SK-N-MC (cell line): ENCODE data around the gene MSH5.

Source experiments
- DNase-seq: peaks from one replicate; pipeline ENCODE4 v3.0.0-alpha.2; 2011; ENCODE audit warnings: low read depth, low spot score
- H3K27ac ChIP-seq: fragments of 200-600 bp; sonication (generic); 2 replicates; pipeline ENCODE4 v1.5.1; 2016; ENCODE audit warnings: mixed run types
- H3K36me3 ChIP-seq: fragments of 200-600 bp; sonication (generic); 2 replicates; pipeline ENCODE4 v1.6.1; 2017; ENCODE audit warnings: antibody characterized with exemption, low read length, mixed read lengths; ENCODE audit not compliant: insufficient read depth
- H3K4me3 ChIP-seq: fragments of 200-600 bp; sonication (generic); 2 replicates; pipeline ENCODE4 v1.5.1; 2016
- H3K9ac ChIP-seq: fragments of 200-600 bp; sonication (generic); 2 replicates; pipeline ENCODE4 v1.8.0; 2017; ENCODE audit warnings: mixed run types, mixed read lengths; ENCODE audit not compliant: insufficient read length
- H3K9me3 ChIP-seq: fragments of 200-600 bp; sonication (generic); 2 replicates; pipeline ENCODE4 v1.6.1; 2017; ENCODE audit warnings: low read depth, mild to moderate bottlenecking, antibody characterized with exemption, low read length, moderate library complexity, mixed read lengths
- EZH2 ChIP-seq: fragments of 200-600 bp; sonication (generic); IDR thresholded peaks from one replicate; pipeline ENCODE4 v1.6.1; 2017; ENCODE audit warnings: antibody characterized with exemption
- FOXP2 ChIP-seq: optimal IDR thresholded peaks from 2 replicates; pipeline ENCODE3; 2011; ENCODE audit warnings: mild to moderate bottlenecking, moderate library complexity; ENCODE audit not compliant: insufficient read depth; ENCODE audit errors: extremely low read length, control extremely low read depth
- POLR2AphosphoS5 ChIP-seq: IDR thresholded peaks from 2 replicates; pipeline ENCODE4 v1.6.1; 2012; ENCODE audit warnings: mild to moderate bottlenecking, low read depth, low read length, borderline replicate concordance

MSH5 gene

GRCh38 chr6:31737991-31738979 lies 1.5 kb upstream of the MSH5 start:
- peaks cover 38% of the 10 kb centered on the region for H3K36me3 ChIP-seq
- peak overlapping the region; percentile 98 for H3K27ac ChIP-seq
- peak overlapping the region; percentile 74 for H3K9ac ChIP-seq
- DNase-seq: no peak
- peak overlapping the region; percentile 72 for H3K4me3 ChIP-seq
- TF ChIP-seq POLR2AphosphoS5 (peak; percentile 72), FOXP2 (no peak), EZH2 (no peak)
- H3K9me3 ChIP-seq: no peaks in the 10 kb centered on the region

DNA sequence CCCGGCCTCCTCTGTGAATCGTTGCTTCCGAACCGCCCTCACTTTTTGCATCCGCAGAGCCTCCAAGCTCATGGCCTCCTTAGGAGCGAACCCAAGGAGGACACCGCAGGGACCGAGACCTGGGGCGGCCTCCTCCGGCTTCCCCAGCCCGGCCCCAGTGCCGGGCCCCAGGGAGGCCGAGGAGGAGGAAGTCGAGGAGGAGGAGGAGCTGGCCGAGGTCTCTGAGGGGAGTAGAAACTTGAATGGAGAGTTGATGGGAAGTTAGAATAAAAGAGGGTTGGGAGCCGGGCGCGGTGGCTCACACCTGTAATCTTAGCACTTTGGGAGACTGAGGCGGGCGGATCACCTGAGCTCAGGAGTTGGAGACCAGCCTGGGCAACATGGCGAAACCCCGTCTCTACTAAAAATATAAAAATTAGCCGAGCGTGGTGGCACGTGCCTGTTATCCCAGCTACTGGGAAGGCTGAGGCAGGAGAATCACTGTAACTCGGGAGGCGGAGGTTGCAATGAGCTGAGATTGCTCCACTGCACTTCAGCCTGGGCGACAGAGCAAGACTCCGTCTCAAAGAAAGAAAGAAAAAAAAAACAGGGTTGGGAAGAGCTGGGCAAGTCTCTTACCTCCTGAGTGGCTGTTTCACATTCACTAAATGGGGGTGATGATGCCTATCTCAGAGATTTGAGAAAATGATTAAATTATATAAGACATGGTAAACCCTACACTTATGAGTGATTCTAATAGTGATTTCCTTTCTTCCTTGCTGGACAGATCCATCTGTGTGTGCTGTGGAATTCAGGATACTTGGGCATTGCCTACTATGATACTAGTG lies 805 bp downstream of the MSH5 start:
- Histone ChIP-seq H3K9ac (peak overlapping the region; percentile 96), H3K27ac (peak overlapping the region; percentile 75), H3K36me3 (peaks cover 40% of the 10 kb centered on the region), H3K9me3 (no peaks in the 10 kb centered on the region), H3K4me3 (peak overlapping the region; percentile 90)
- TF ChIP-seq FOXP2 (no peak), POLR2AphosphoS5 (no peak), EZH2 (no peak)
- DNase-seq: no peak

GRCh38 chr6:31741815-31742214 lies 2.0 kb downstream of the MSH5 start:
- no peaks in the 10 kb centered on the region for H3K9me3 ChIP-seq
- no peak overlapping the region for H3K4me3 ChIP-seq
- DNase-seq: no peak
- no peak overlapping the region for H3K9ac ChIP-seq
- H3K27ac ChIP-seq: no peak overlapping the region
- TF ChIP-seq EZH2 (no peak), POLR2AphosphoS5 (no peak), FOXP2 (no peak)
- H3K36me3 ChIP-seq: peaks cover 43% of the 10 kb centered on the region

- Histone ChIP-seq H3K9ac (no peak overlapping the region), H3K9me3 (no peaks in the 10 kb centered on the region), H3K27ac (no peak overlapping the region), H3K36me3 (peaks cover 52% of the 10 kb centered on the region), H3K4me3 (no peak overlapping the region)
- DNase-seq: no peak
- TF ChIP-seq POLR2AphosphoS5 (no peak), FOXP2 (no peak), EZH2 (no peak)
These were observed 3.1 kb downstream of the MSH5 start for GRCh38 chr6:31742894-31743293.

DNA sequence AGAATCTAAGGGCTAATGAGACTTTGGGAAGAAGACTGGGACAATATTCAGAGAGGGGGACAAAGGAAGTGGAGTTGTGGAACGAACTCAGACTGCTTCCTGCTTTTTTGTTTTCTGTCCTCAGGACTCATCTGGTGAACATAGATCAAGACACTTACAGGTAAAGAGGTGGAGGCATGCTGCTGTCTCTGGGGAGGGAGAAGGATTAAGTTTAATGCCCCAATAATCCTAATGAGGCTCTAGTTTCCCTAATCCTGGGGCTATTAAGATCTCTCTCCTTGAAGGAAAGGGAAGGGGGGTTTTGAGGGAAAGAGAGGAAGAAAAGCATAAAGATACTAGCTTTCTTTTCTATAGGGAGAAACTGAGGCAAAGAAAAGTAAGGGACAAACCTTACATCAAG lies 4.6 kb downstream of the MSH5 start:
- Histone ChIP-seq H3K9me3 (no peaks in the 10 kb centered on the region), H3K9ac (no peak overlapping the region), H3K36me3 (peaks cover 54% of the 10 kb centered on the region), H3K27ac (0 out of 2 replicates have a peak overlapping the region, but pooled peaks have one; percentile 19), H3K4me3 (no peak overlapping the region)
- TF ChIP-seq POLR2AphosphoS5 (no peak), EZH2 (no peak), FOXP2 (no peak)
- no peak for DNase-seq

- DNase-seq: no peak
- H3K36me3 ChIP-seq: peaks cover 27% of the 10 kb centered on the region
- TF ChIP-seq POLR2AphosphoS5: no peak; the same call in 1 of the 2 replicates
- no peak for TF ChIP-seq FOXP2
- no peak for TF ChIP-seq EZH2
- H3K27ac ChIP-seq: no peak overlapping the region
- no peaks in the 10 kb centered on the region for H3K9me3 ChIP-seq
- no peak overlapping the region for H3K9ac ChIP-seq
- H3K4me3 ChIP-seq: no peak overlapping the region
These were observed 9.7 kb downstream of the MSH5 start for GRCh38 chr6:31749301-31750036.

GRCh38 chr6:31750411-31751022 lies 10.7 kb downstream of the MSH5 start:
- no peaks in the 10 kb centered on the region for H3K9me3 ChIP-seq
- DNase-seq: no peak
- peak overlapping the region; percentile 6; the same call in 1 of the 2 replicates for H3K27ac ChIP-seq

More at GRCh38 chr6:31750411-31751022, 10.7 kb downstream of the MSH5 start:
- no peak for TF ChIP-seq EZH2
- TF ChIP-seq POLR2AphosphoS5: no peak
- no peak for TF ChIP-seq FOXP2
- Histone ChIP-seq H3K4me3 (no peak overlapping the region), H3K9ac (no peak overlapping the region), H3K36me3 (peaks cover 23% of the 10 kb centered on the region)
